ENCODE results near the gene GPR27.
A peak's percentile ranks its signal among the peaks of the same experiment; 100 is the strongest.

Gene GPR27

GRCh38 chr3:71734881-71735280, 18.8 kb upstream of the GPR27 start:
- DNase-seq, result no peak

DNA sequence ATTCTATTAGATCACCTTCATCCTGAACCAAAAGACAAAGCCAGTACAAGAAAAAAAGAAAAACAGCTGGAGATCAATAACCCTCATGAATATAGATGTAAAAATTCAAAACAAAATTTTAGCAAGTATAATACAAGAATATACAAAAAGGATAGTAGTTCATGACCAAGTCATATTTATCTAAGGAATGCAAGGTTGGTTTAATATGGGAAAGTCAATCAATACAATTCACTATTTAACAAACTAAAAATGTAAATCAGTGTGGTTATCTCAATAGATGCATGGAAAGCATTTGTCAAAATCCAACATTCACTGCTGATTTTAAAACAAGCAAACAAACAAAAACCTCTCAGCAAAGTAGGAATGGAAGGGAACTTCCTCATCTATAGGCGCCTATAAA, 11.0 kb upstream of the GPR27 start:
- no peak for DNase-seq

DNA sequence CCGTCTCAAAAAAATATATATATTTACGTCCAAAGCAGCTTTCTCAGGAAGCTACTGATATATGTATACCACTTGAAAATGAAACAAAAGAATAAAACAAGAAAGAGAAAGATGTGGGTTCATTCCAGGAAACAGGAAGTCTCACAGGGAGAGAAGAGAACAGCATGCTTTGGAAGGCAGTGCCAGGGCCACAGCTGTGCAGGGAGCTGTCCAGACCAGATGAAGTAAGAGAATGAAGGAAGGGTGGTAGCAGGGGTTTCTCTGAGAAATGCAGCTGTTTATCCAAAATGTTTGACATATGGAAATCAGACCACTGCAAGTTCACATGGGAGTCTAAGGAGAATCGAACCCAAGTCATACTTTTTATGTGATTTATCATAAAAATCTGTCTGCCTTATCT, 8.9 kb upstream of the GPR27 start:
- no peak for DNase-seq

- no peak for DNase-seq
Observed at GRCh38 chr3:71751602-71752001, 2.1 kb upstream of the GPR27 start.

GRCh38 chr3:71752831-71753700, 589 bp upstream of the GPR27 start:
- DNase-seq, result no peak

DNA sequence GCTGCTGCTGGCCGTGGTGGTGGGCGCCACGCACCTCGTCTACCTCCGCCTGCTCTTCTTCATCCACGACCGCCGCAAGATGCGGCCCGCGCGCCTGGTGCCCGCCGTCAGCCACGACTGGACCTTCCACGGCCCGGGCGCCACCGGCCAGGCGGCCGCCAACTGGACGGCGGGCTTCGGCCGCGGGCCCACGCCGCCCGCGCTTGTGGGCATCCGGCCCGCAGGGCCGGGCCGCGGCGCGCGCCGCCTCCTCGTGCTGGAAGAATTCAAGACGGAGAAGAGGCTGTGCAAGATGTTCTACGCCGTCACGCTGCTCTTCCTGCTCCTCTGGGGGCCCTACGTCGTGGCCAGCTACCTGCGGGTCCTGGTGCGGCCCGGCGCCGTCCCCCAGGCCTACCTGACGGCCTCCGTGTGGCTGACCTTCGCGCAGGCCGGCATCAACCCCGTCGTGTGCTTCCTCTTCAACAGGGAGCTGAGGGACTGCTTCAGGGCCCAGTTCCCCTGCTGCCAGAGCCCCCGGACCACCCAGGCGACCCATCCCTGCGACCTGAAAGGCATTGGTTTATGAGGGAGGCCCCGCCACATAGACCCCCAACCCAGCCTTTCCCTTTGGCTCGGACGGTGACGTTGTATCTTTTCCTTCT, 1.1 kb downstream of the GPR27 start:
- DNase-seq, result no peak

- DNase-seq, result no peak
Observed at GRCh38 chr3:71758091-71758490, 4.4 kb downstream of the GPR27 start.

DNA sequence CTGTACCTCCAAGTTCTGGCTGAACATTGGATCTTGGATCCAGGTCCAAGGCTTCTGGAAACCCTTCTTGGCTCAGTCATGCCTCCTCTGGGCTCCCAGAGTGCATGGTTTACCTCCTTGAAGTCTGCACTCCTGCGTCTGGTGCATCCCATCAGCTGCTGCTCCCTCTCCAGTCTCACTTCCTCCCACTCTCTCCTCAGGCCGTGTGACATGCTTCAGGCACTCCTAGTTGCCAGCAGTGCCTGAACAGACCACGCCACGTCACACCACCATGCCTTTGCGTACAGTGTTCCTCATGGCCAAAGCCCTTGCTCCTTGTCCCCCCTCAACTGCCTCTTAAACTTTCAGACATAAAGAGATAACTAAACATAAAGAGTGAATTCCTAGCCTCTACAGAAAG, 5.7 kb downstream of the GPR27 start:
- DNase-seq, result no peak

GRCh38 chr3:71760140-71760539, 6.5 kb downstream of the GPR27 start:
- no peak for DNase-seq

DNA sequence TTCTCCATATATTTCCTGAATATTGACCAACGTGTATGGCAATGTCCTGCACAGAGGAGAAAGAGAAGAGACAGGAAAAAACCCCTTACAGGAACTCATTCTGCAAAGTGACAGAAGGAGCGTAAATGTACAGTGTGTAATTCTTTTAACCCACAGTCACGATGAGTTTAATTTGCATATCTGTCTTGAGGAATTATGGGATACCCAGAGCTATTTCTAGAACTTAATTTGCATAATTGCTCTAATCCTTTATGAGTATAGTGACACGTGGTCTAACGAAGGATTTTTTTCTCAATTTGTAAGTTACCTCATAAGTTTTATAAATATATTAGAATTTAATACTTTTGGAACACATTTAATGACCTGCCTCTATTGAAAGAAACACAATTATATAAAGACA, 9.8 kb downstream of the GPR27 start:
- DNase-seq, result no peak

DNA sequence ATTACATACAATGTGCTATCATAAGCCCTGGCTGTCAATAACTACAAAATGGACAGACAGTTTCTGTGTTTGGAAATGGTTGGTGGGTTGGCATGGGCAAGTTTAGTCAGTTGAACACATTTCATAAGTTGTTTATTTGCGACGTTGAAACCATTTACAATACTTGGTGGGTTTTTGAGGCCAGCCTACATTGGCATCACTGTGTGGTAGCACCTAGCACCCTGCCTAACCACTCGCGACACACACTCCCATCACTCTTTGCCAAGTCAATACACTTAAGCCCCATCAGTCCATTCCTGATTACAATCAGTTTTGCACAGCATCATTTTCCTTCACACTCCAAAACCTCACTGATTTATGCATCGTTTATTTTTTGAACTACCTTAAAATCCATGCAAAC, 17.5 kb downstream of the GPR27 start:
- no peak for DNase-seq

DNA sequence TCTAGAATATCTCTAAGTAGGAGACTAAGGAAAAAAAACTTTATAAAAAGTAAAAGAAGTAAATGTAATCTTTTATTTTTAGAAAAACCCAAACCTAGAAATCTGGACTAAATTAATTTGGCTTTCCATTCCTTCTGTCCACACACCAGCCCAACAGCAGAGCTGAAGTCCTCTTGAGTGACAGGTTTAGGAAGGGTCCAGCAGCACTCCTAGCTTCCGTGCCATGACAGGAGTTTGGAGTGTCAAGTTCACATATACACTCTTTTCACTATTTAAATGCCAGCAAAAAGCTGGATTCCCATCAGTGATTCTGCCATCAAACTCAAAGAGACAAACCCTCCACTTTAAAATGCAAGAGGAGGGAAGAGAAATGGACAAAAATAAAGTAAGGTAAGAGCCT, 18.2 kb downstream of the GPR27 start:
- DNase-seq, result no peak

- DNase-seq, result no peak
Observed at GRCh38 chr3:71776538-71776937, 22.9 kb downstream of the GPR27 start.

- no peak for DNase-seq
Observed at GRCh38 chr3:71778353-71778752, 24.7 kb downstream of the GPR27 start.

DNA sequence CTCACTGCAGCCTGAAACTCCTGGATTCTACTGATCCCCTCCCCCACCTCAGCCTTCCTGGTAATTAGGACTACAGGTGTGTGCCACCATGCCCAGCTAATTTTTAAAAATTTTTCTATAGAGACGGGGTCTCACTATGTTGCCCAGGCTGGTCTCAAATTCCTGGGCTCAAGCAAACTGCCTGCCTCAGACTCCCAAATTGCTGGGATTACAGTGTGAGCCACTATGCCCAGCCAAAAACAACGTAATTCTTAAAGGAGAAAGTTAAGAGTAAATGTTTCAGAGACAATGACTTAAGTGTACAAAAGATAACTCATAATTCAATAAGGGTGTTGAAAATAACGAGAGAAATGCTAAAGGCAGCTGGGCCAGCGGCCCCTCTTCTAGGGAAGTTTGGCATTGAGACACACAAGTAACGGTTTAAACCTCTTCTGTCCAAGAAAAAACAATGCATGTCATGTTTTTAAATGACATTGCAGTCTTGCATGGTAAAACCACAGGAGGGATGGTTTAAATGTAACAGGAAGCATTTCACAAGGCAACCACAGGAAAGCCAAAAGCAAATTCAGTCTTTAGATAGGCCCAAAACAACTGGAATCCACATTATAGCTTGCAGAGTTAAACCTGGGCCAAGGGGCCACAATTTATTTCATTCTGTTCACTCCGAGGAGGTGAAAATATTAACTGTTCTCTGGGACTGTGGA, 26.2 kb downstream of the GPR27 start:
- DNase-seq, result no peak

DNA sequence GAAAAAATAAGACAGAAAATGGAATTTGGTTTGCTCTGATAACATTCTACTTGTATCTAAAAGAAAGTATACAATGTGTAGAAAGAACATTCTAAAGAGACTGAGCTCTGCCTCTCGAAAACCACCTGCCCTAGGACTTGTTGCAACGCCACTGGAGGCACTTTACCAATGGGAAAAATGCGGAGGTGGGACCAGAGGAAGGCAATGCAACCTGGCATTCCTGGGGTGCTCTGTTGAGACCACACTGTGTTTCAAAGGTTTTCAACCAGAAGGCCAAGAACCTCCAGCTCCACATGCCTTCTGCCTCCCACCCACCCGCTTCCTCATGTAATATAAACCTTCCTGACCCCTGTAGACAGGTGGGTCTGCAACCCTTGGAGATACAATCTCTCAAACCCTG, 26.8 kb downstream of the GPR27 start:
- DNase-seq, result no peak

- DNase-seq, result no peak
Observed at GRCh38 chr3:71783152-71783551, 29.5 kb downstream of the GPR27 start.

GRCh38 chr3:71784201-71784913, 30.7 kb downstream of the GPR27 start:
- DNase-seq, result peak; percentile 32

DNA sequence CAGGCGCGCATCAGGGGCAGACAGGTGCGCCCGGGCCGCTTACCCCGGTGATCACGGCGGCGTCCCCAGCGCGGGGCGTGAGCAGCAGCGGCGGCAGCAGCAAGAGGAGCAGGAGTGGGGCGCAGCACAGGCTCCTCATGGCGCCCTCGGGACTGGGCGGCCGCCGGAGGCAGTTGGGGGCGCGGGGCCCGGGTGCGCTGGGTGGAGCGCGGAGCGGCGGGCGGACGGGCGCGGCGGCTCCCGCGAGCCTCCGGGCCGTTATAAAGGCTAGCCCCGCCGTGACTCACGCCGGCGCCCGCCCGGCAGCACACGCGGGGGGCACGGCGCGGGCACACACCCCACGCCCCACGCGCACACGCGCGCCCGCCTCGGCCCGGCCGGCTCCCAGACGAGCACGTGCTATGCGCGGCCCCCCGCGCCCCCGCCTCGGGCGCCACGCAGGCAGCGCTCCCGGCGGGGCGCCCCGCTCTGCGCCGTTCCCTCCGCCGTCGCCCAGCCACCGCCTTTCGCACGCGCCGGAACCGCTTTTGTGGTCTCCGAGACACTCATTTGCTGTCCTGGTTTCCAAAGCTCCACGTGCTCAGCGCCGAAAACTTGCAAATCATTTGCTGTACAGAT, 31.4 kb downstream of the GPR27 start, which contains the start of gene PROK2:
Gene PROK2 (minus strand): TSS at position 235 of the 618 bp plus-strand sequence. CDS start 96 bp downstream, at position 139.
- peak; percentile 46 for DNase-seq

DNA sequence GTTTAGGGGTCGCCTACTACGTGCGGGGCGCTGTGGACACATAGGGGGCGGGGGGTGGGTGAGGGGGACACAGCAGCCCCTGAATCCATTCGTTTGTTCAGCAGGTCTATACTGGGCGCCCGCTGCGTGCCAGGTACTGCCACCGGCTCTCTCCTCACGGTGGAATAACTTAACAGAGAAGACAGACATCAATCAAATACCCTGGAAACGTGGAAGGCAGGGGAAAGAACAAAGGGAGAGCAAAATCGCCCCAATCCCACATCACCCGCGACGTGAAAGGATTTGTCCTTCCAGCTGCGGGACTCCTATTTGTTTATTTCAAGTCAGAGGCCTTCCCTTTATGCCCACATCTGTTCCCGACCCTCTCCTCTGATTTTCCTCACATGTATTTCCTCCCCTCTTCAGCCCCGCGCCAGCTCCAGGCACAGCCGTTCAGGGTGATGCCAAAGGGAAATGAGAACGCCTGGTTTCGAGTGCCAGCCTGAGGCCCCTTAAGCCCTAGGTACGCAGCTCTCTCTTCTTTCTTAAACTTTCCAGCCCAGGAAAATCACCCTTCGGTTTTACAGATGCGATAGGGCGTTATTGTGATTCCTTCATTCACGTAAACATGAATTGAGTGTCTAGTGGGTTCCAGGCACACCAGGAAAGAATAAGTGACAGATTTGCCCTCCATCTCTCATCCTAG, 32.0 kb downstream of the GPR27 start:
- peak; percentile 54 for DNase-seq

GRCh38 chr3:71786217-71786549, 32.5 kb downstream of the GPR27 start:
- peak; percentile 26 for DNase-seq

DNA sequence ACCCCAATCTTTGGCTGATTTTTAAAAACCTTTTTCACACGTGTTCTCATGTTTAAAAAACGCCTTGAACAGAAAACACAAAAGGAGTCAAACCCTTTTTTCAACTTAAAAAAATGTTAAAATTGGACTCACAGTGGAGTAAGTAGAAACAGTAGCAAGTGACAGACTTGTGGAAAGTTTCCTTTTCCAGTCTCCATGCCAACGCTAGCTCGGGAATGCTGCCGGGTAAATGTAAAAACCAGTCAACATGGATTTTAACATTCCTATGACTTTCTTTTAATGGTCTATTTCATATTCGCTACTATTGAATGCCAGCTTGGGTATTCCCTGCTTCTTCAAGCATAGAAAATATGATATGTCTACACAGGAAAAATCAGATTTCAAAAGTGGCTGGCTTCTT, 32.9 kb downstream of the GPR27 start:
- DNase-seq, result peak; percentile 84

All from femur (tissue), 1 donor.